Ovary (tissue), 9 donors: ENCODE results near the gene SGO2. TPM values are rescaled to one million over a fixed set of nuclear protein-coding genes. Genes with fewer than 3 reads are reported as not detected.
A peak's percentile ranks its signal among the peaks of the same experiment; 100 is the strongest.

Source experiments
- DNase-seq, 5 donors: peaks; one replicate each; pipeline ENCODE4 v3.0.0-alpha.2; 2019 to 2020
- H3K27ac ChIP-seq, 2 donors: fragments of 200-600 bp; one replicate each; pipeline versions ENCODE4 v1.5.1 to v1.8.0; 2019 to 2022
- H3K27me3 ChIP-seq: fragments of 200-600 bp; one replicate; pipeline ENCODE4 v1.8.0; 2022
- H3K36me3 ChIP-seq: fragments of 200-600 bp; sonication (generic); one replicate; pipeline ENCODE4 v1.5.1; 2019
- H3K4me1 ChIP-seq: one replicate; pipeline ENCODE4 v1.8.1; 2013; ENCODE audit warnings: mild to moderate bottlenecking, moderate library complexity; ENCODE audit not compliant: insufficient read depth
- H3K4me3 ChIP-seq: fragments of 200-600 bp; sonication (generic); one replicate; pipeline ENCODE4 v1.5.1; 2017
- H3K9me3 ChIP-seq, 2 donors: fragments of 200-600 bp in 1 of 2; sonication (generic) in 1 of 2; one replicate each; pipeline versions ENCODE4 v1.5.1 to v1.8.1; 2013 to 2019; ENCODE audit warnings: mild to moderate bottlenecking in 1 of 2, moderate library complexity in 1 of 2
- EP300 ChIP-seq: sonication (generic); formaldehyde crosslinking; IDR thresholded peaks from one replicate; pipeline ENCODE4 v1.6.1; 2017; ENCODE audit warnings: antibody characterized with exemption
- POLR2A ChIP-seq: fragments of 450-650 bp; IDR thresholded peaks from one replicate; pipeline ENCODE4 v1.6.1; 2017; ENCODE audit warnings: antibody characterized with exemption, mild to moderate bottlenecking, moderate library complexity
- WGBS, 3 donors: extraction: QIAGEN DNeasy Blood & Tissue Kit in 1 of 3; methylation state at CpG; one replicate each; pipeline versions ENCODE4 v1.1.5 to v1.1.7; 2013 to 2017; 5-methylcytosine and 5-hydroxymethylcytosine counted together
- intact Hi-C, 4 donors: fragments of 100-400 bp; cut with DNase I; formaldehyde crosslinking; loops; one replicate each; pipeline versions ENCODE4 v1.11.0 to v1.15.1; 2022 to 2023
- polyA plus RNA-seq, 2 donors: library from polyadenylated mRNA; stranded (reverse); fragments of 200-250 nt in 1 of 2; fragments of 350-450 nt in 1 of 2; fragmentation: Illumina TruSeq in 1 of 2; extraction: RNeasy Lipid Tissue Mini Kit (QIAGEN cat#74804) in 1 of 2; gene quantifications; one replicate each; pipeline ENCODE4 v1.2.3, GENCODE V29; 2013 to 2014
- total RNA-seq, 7 donors: library from RNA; depleted of rRNA in 2 of 7; stranded (reverse); fragments of >200 nt in 2 of 7; fragmentation: NEBNext Ultra II Directional in 3 of 7; extraction: Animal tissue kit (Norgen Biotek cat#: 25700) in 3 of 7; gene quantifications; one replicate each; pipeline versions ENCODE4 v1.1.0 to v1.2.4, GENCODE V29; 2016 to 2023
- TF ChIP-seq, protein P1 (sequence below), 3 donors: fragments of 450-650 bp in 2 of 3; fragments of 200-600 bp in 1 of 3; IDR thresholded peaks; one replicate each; pipeline versions ENCODE4 v1.5.1 to v1.8.0; 2016 to 2022; ENCODE audit warnings: antibody characterized with exemption in 3 of 3, mild to moderate bottlenecking in 1 of 3
- donor health status: DM: no; HTN: no; CAD: no; lungs with moderate emphysema.
- donor health status: DM: no; HTN: no; CAD: no.
- donor health status: Bipolar disorder and iron deficiency.
- donor health status: DM: yes; HTN: yes; CAD: no.
- donor health status: DM: no; HTN: no; CAD: no.
- donor health status: DM: yes; HTN: yes; CAD: no.

Gene SGO2
- total and polyA plus RNA-seq, 9 donors: 1.8 to 4.4 (median 2.7) TPM

DNA sequence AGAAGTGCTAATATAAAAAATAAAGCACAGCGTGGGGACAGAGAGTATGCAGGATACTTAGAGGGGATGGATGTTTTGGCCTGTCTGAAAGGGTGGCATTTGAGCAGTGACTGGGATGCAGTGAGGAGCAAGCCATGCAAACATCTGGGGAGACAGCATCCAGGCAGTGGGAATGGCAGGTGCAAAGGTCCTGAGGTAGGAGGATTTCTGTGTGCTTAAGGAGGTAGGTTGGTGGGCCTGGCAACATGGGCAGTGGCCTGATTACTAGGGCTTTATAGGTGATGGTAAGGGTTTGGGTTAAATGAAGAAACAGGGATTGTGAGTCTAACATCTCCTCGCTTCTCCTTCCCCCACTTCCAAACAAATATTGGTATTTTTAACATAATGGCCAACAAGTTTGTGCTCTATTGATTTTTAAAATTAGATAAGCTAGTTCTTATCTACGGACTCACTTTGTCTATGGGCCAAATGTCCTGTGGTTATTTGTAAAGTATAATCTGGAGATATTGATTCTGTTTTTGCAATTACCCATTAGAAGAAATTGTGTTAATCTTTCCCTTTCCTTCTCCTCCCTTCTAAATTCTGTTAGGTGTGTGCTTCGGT lies 62.2 kb downstream of the SGO2 start:
- DNase-seq: no peak
- 84 to 85% (median 84%) methylated on average over 4 of the region's 4 CpGs for WGBS, 3 donors
- Histone ChIP-seq H3K9me3 (no peaks in the 10 kb centered on the region), H3K4me3 (no peak overlapping the region), H3K27ac (no peak overlapping the region), H3K36me3 (no peaks in the 10 kb centered on the region), H3K4me1 (peaks cover 2% of the 10 kb centered on the region), H3K27me3 (no peaks in the 10 kb centered on the region)
- intact Hi-C loops: loop anchor here in 2 of 4 donors (5.0 kb wide), 1 partner anchor 114 kb away; no protein-coding TSS in a partner anchor
- TF ChIP-seq EP300: no peak
- TF ChIP-seq POLR2A: no peak
- TF ChIP-seq, protein P1, sequence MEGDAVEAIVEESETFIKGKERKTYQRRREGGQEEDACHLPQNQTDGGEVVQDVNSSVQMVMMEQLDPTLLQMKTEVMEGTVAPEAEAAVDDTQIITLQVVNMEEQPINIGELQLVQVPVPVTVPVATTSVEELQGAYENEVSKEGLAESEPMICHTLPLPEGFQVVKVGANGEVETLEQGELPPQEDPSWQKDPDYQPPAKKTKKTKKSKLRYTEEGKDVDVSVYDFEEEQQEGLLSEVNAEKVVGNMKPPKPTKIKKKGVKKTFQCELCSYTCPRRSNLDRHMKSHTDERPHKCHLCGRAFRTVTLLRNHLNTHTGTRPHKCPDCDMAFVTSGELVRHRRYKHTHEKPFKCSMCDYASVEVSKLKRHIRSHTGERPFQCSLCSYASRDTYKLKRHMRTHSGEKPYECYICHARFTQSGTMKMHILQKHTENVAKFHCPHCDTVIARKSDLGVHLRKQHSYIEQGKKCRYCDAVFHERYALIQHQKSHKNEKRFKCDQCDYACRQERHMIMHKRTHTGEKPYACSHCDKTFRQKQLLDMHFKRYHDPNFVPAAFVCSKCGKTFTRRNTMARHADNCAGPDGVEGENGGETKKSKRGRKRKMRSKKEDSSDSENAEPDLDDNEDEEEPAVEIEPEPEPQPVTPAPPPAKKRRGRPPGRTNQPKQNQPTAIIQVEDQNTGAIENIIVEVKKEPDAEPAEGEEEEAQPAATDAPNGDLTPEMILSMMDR (IDR thresholded peaks at IDR 0.05): no peak

DNA sequence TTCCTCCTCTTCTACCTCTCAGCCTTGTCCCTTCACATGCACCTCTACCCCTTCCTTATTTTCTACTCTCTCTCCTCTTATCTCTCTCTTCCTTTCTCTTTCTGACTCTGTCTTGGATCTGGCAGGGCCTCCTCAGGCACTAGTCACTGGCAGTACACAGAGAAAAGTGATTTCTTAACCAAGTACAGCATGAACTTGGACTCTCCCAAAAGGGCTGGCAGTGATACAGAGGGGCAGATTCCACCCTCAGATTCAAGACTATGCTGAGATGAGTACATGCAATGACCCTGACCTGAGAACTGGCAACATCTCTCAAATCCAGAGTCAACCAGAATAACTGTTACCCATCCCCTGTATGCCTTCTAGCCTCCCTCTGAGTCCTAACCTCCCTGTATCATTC lies 64.1 kb downstream of the SGO2 start:
- peak in 3 of 5 donors; percentile 33 to 47 (median 34) for DNase-seq
- Histone ChIP-seq H3K36me3 (no peaks in the 10 kb centered on the region), H3K4me3 (no peak overlapping the region), H3K4me1 (peaks cover 2% of the 10 kb centered on the region), H3K27me3 (no peaks in the 10 kb centered on the region), H3K9me3 (no peaks in the 10 kb centered on the region), H3K27ac (no peak overlapping the region)
- TF ChIP-seq EP300 (no peak), POLR2A (no peak)
- TF ChIP-seq, protein P1 (IDR thresholded peaks at IDR 0.05): no peak
- intact Hi-C loops: loop anchor here in 1 of 4 donors (10.0 kb wide), 1 partner anchor 105 kb away; no protein-coding TSS in a partner anchor

DNA sequence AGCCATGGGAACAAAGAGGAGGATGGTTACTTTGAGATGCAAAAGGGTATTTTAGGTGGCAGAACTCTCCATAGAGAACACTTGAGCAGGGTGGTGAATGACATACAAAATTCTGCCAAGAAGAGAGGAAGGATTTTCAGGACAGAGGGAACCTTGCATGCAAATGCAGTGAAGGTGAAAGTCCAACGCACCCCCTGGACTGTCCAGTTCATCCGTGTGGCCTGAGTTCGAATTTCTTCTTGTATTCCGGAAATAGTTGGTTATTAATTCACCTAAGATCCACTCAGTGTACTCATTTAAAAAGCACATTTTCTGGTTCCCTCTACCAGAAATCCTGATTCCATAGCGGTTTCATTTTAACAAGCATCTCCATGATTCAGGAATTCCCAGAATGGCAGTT lies 65.3 kb downstream of the SGO2 start:
- 81 to 88% (median 85%) methylated on average over 5 of the region's 5 CpGs for WGBS, 3 donors
- peaks cover 2% of the 10 kb centered on the region for H3K4me1 ChIP-seq

DNA sequence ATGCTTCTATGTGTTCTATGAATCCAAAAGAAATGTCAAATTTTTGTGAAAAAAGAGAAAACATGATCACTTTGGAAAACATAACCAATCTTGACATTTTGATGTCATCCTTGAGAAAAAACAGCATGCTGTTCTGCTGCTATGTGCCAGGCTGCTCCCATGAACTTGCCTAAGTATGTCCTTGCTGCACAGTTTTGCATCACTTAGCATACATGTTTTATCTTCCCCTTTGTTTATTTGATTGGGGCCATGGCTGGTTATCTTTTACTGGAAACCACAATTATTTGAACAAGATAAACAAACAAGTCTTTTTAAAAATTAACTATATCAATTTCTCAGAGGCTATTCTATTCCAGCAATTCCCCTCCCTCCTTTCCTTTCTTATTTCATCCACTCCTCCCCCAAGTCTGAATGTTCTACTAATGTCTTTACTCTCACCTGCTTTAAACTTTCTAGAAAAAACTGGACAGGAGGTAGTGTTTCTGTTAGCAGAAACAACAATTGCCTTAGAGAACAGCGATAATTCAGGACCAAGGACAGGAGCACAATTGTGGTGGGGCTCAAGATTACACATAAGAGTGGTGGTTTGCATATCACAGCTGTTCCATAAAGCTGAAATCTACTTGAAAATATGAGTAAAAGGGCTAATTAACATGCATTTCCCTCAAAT lies 66.5 kb downstream of the SGO2 start:
- Histone ChIP-seq H3K4me3 (no peak overlapping the region), H3K27ac (no peak overlapping the region), H3K27me3 (no peaks in the 10 kb centered on the region), H3K9me3 (no peaks in the 10 kb centered on the region), H3K36me3 (no peaks in the 10 kb centered on the region), H3K4me1 (peaks cover 2% of the 10 kb centered on the region)
- intact Hi-C loops: loop anchor here in 1 of 4 donors (10.0 kb wide), 1 partner anchor 102 kb away; no protein-coding TSS in a partner anchor
- no peak for TF ChIP-seq EP300
- TF ChIP-seq POLR2A: no peak
- TF ChIP-seq, protein P1 (IDR thresholded peaks at IDR 0.05): no peak
- no peak for DNase-seq
- 35 to 53% (median 36%) methylated on average over 1 of the region's 1 CpG for WGBS, 3 donors

More for the DNA sequence above, 65.3 kb downstream of the SGO2 start:
- no peaks in the 10 kb centered on the region for H3K36me3 ChIP-seq
- no peak for DNase-seq
- intact Hi-C loops: loop anchor here in 1 of 4 donors (10.0 kb wide), 1 partner anchor 103 kb away; no protein-coding TSS in a partner anchor
- no peak for TF ChIP-seq EP300
- TF ChIP-seq POLR2A: no peak
- TF ChIP-seq, protein P1 (IDR thresholded peaks at IDR 0.05): no peak
- no peaks in the 10 kb centered on the region for H3K9me3 ChIP-seq
- H3K27me3 ChIP-seq: no peaks in the 10 kb centered on the region
- no peak overlapping the region for H3K4me3 ChIP-seq
- no peak overlapping the region for H3K27ac ChIP-seq
